HEK293T (cell line): ENCODE measurements around the gene OR4D6.

Experiments
- ELF4 ChIP-seq: fragments of 450-650 bp; IDR thresholded peaks from 2 replicates; pipeline ENCODE4 v1.6.1; 2017; ENCODE audit warnings: antibody characterized with exemption
- FOXK2 ChIP-seq: fragments of 450-650 bp; IDR thresholded peaks from 2 replicates; pipeline ENCODE4 v1.6.1; 2016; ENCODE audit warnings: mild to moderate bottlenecking
- FOXM1 ChIP-seq: fragments of 450-650 bp; IDR thresholded peaks from 2 replicates; pipeline ENCODE4 v1.6.1; 2017; ENCODE audit warnings: mild to moderate bottlenecking, borderline replicate concordance
- HDGF ChIP-seq: fragments of 450-650 bp; IDR thresholded peaks from 2 replicates; pipeline ENCODE4 v1.6.1; 2017; ENCODE audit warnings: antibody characterized with exemption, borderline replicate concordance
- L3MBTL2 ChIP-seq: fragments of 450-650 bp; conservative IDR thresholded peaks from 2 replicates; pipeline ENCODE4 v1.6.1; 2016; ENCODE audit warnings: mild to moderate bottlenecking
- SP1 ChIP-seq: fragments of 450-650 bp; IDR thresholded peaks from 2 replicates; pipeline ENCODE4 v1.6.1; 2017
- SUZ12 ChIP-seq: fragments of 450-650 bp; IDR thresholded peaks from 2 replicates; pipeline ENCODE4 v1.6.1; 2016; ENCODE audit warnings: mild to moderate bottlenecking
- TF ChIP-seq, protein P1 (sequence below): fragments of 450-650 bp; IDR thresholded peaks from 2 replicates; pipeline ENCODE4 v1.6.1; 2016

- TF ChIP-seq L3MBTL2: no peak
- TF ChIP-seq SUZ12: no peak
- TF ChIP-seq FOXM1: no peak
- TF ChIP-seq, protein P1, sequence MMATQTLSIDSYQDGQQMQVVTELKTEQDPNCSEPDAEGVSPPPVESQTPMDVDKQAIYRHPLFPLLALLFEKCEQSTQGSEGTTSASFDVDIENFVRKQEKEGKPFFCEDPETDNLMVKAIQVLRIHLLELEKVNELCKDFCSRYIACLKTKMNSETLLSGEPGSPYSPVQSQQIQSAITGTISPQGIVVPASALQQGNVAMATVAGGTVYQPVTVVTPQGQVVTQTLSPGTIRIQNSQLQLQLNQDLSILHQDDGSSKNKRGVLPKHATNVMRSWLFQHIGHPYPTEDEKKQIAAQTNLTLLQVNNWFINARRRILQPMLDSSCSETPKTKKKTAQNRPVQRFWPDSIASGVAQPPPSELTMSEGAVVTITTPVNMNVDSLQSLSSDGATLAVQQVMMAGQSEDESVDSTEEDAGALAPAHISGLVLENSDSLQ: no peak
- no peak for TF ChIP-seq FOXK2
- TF ChIP-seq ELF4: no peak
- TF ChIP-seq SP1: no peak
- TF ChIP-seq HDGF: no peak
Measured at GRCh38 chr11:59416613-59417012, 40.1 kb upstream of the OR4D6 start.
